Muscle layer of duodenum (tissue), 2 donors: ENCODE measurements around the gene PCBP1.

Source experiments
- H3K27ac ChIP-seq: one replicate; pipeline ENCODE4 v1.7.0; 2013; ENCODE audit warnings: mild to moderate bottlenecking, low read length
- H3K27me3 ChIP-seq: one replicate; pipeline ENCODE4 v1.7.0; 2013; ENCODE audit warnings: low read depth, mild to moderate bottlenecking, control low read depth, low read length
- H3K36me3 ChIP-seq, 2 donors: one replicate each; pipeline ENCODE4 v1.7.0; 2013; ENCODE audit warnings: low read length in 2 of 2, control low read depth in 1 of 2, mild to moderate bottlenecking in 1 of 2; ENCODE audit not compliant: insufficient read depth in 2 of 2, control insufficient read depth in 1 of 2
- H3K4me1 ChIP-seq, 2 donors: one replicate each; pipeline ENCODE4 v1.7.0; 2013; ENCODE audit warnings: low read length in 2 of 2, mild to moderate bottlenecking in 2 of 2, control low read depth in 1 of 2, moderate library complexity in 1 of 2; ENCODE audit not compliant: insufficient read depth in 2 of 2, control insufficient read depth in 1 of 2
- H3K4me3 ChIP-seq, 2 donors: one replicate each; pipeline ENCODE4 v1.7.0; 2013; ENCODE audit warnings: low read length in 2 of 2, low read depth in 1 of 2, mild to moderate bottlenecking in 1 of 2
- H3K9me3 ChIP-seq, 2 donors: one replicate each; pipeline ENCODE4 v1.7.0; 2013; ENCODE audit warnings: low read length in 2 of 2, control low read depth in 1 of 2, mild to moderate bottlenecking in 1 of 2; ENCODE audit not compliant: control insufficient read depth in 1 of 2
- donor health status: healthy.

The PCBP1 gene

GRCh38 chr2:70086838-70087701, at the start of gene PCBP1:
Gene PCBP1 (plus strand): TSS chr2:70087477. CDS start chr2:70087744, 267 bp downstream.
- H3K27ac ChIP-seq, result peak within 1 kb of the TSS; percentile 100
- no peaks in the 10 kb centered on the region for H3K27me3 ChIP-seq
- H3K4me3 ChIP-seq, result peak within 1 kb of the TSS; percentile 91 to 97
- H3K36me3 ChIP-seq, result peaks cover 12 to 34% of the 10 kb centered on the region in 2 donors
- peaks cover 30 to 39% of the 10 kb centered on the region in 2 donors for H3K4me1 ChIP-seq
- no peaks in the 10 kb centered on the region for H3K9me3 ChIP-seq

GRCh38 chr2:70039366-70039765, 47.9 kb upstream of the PCBP1 start:
- H3K9me3 ChIP-seq, result no peaks in the 10 kb centered on the region
- H3K27me3 ChIP-seq, result no peaks in the 10 kb centered on the region
- H3K27ac ChIP-seq, result no peak overlapping the region
- no peak overlapping the region for H3K4me3 ChIP-seq
- no peaks in the 10 kb centered on the region for H3K36me3 ChIP-seq
- H3K4me1 ChIP-seq, result peaks cover 10 to 15% of the 10 kb centered on the region in 2 donors

GRCh38 chr2:70041663-70042062, 45.6 kb upstream of the PCBP1 start:
- peaks cover 0 to 10% of the 10 kb centered on the region in 2 donors for H3K36me3 ChIP-seq

GRCh38 chr2:70042246-70042645, 45.0 kb upstream of the PCBP1 start:
- H3K4me3 ChIP-seq, result no peak overlapping the region
- H3K4me1 ChIP-seq, result no peaks in the 10 kb centered on the region
- peaks cover 0 to 13% of the 10 kb centered on the region in 2 donors for H3K36me3 ChIP-seq
- H3K27ac ChIP-seq, result no peak overlapping the region
- no peaks in the 10 kb centered on the region for H3K27me3 ChIP-seq
- H3K9me3 ChIP-seq, result no peaks in the 10 kb centered on the region

More at GRCh38 chr2:70041663-70042062, 45.6 kb upstream of the PCBP1 start:
- no peak overlapping the region for H3K4me3 ChIP-seq
- H3K27me3 ChIP-seq, result no peaks in the 10 kb centered on the region
- no peaks in the 10 kb centered on the region for H3K9me3 ChIP-seq
- H3K27ac ChIP-seq, result no peak overlapping the region
- H3K4me1 ChIP-seq, result no peaks in the 10 kb centered on the region

- Histone ChIP-seq H3K9me3 (no peaks in the 10 kb centered on the region), H3K36me3 (peaks cover 0 to 15% of the 10 kb centered on the region in 2 donors), H3K4me1 (no peaks in the 10 kb centered on the region), H3K27ac (peak overlapping the region; percentile 24), H3K27me3 (no peaks in the 10 kb centered on the region), H3K4me3 (no peak overlapping the region)
These were observed 43.9 kb upstream of the PCBP1 start for GRCh38 chr2:70043252-70043875.

GRCh38 chr2:70044290-70045040, 42.8 kb upstream of the PCBP1 start:
- Histone ChIP-seq H3K27ac (peak overlapping the region; percentile 32), H3K4me1 (no peaks in the 10 kb centered on the region), H3K9me3 (no peaks in the 10 kb centered on the region), H3K27me3 (no peaks in the 10 kb centered on the region), H3K36me3 (peaks cover 4 to 20% of the 10 kb centered on the region in 2 donors), H3K4me3 (no peak overlapping the region)

- Histone ChIP-seq H3K4me1 (no peaks in the 10 kb centered on the region), H3K9me3 (no peaks in the 10 kb centered on the region), H3K4me3 (no peak overlapping the region), H3K27me3 (no peaks in the 10 kb centered on the region), H3K36me3 (peaks cover 7 to 29% of the 10 kb centered on the region in 2 donors), H3K27ac (no peak overlapping the region)
These were observed 41.9 kb upstream of the PCBP1 start for GRCh38 chr2:70045405-70045804.

- H3K27ac ChIP-seq, result no peak overlapping the region
- H3K36me3 ChIP-seq, result peaks cover 9 to 33% of the 10 kb centered on the region in 2 donors
- H3K4me1 ChIP-seq, result no peaks in the 10 kb centered on the region
These were observed 41.3 kb upstream of the PCBP1 start for GRCh38 chr2:70045932-70046331.

GRCh38 chr2:70046534-70046933, 40.7 kb upstream of the PCBP1 start:
- peak overlapping the region; percentile 27 for H3K27ac ChIP-seq

More at GRCh38 chr2:70045932-70046331, 41.3 kb upstream of the PCBP1 start:
- Histone ChIP-seq H3K9me3 (no peaks in the 10 kb centered on the region), H3K27me3 (no peaks in the 10 kb centered on the region), H3K4me3 (no peak overlapping the region)

GRCh38 chr2:70047451-70047850, 39.8 kb upstream of the PCBP1 start:
- Histone ChIP-seq H3K4me3 (no peak overlapping the region), H3K36me3 (peaks cover 14 to 38% of the 10 kb centered on the region in 2 donors), H3K9me3 (no peaks in the 10 kb centered on the region), H3K4me1 (no peaks in the 10 kb centered on the region), H3K27me3 (no peaks in the 10 kb centered on the region), H3K27ac (peak overlapping the region; percentile 60)

More at GRCh38 chr2:70046534-70046933, 40.7 kb upstream of the PCBP1 start:
- H3K9me3 ChIP-seq, result no peaks in the 10 kb centered on the region
- H3K36me3 ChIP-seq, result peaks cover 14 to 38% of the 10 kb centered on the region in 2 donors
- no peak overlapping the region for H3K4me3 ChIP-seq
- H3K27me3 ChIP-seq, result no peaks in the 10 kb centered on the region
- H3K4me1 ChIP-seq, result no peaks in the 10 kb centered on the region

- Histone ChIP-seq H3K4me3 (no peak overlapping the region), H3K9me3 (no peaks in the 10 kb centered on the region), H3K27ac (no peak overlapping the region), H3K36me3 (peaks cover 17 to 51% of the 10 kb centered on the region in 2 donors), H3K4me1 (no peaks in the 10 kb centered on the region), H3K27me3 (no peaks in the 10 kb centered on the region)
These were observed 38.0 kb upstream of the PCBP1 start for GRCh38 chr2:70049255-70049654.
